ENCODE data around the gene NTM. TPM values are rescaled to one million over a fixed set of nuclear protein-coding genes. Genes with fewer than 3 reads are reported as not detected.

NTM gene
- total and polyA plus RNA-seq, 9 donors = 8.5 to 37.1 (median 22.6) TPM

DNA sequence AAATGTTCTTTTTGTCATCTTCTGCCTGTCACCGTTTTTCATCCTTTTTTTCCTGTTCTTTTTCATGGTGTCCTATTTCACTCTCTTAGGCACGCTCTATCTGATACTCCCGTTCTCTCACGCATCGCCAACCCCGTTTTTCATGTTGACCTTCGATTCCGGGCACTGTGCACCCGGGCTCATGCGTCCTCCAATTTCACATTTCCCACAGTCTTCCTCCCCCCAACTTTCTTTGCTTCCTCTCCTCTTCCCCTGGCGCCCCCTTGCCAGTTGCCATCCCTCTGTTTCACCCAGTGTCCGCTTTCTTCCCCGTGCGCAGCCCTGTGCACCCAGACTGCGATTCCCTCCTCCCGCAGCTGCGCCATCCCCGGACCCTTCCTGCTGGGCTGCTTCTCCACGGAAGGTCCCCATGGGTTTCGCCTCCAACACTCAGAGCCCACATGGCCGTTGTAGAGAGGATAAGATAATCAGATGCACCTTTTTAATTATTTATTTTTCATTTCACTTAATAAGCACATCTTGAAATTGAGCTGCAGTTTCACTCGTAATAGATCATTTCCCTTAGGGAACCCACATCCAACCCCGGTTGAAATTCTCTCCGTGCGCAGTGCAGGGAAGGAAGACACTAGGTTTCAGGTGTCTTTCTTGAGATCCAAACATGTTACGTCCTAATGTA, 791.1 kb downstream of the NTM start:
- H3K4me1 ChIP-seq (ENCODE audit: control insufficient read depth, insufficient read depth, low read length) = no peaks in the 10 kb centered on the region
- 74% methylated on average over 20 of the region's 26 CpGs for WGBS (ENCODE audit: insufficient coverage)
- H3K27me3 ChIP-seq (ENCODE audit: control insufficient read depth, insufficient read depth, low read length) = no peaks in the 10 kb centered on the region
- no peaks in the 10 kb centered on the region for H3K9me3 ChIP-seq (replicated peaks; ENCODE audit: control insufficient read depth, low read depth, low read length)
- no peak overlapping the region for H3K27ac ChIP-seq (ENCODE audit: low read length)
- H3K4me3 ChIP-seq (ENCODE audit: low read length) = no peak overlapping the region
- no peaks in the 10 kb centered on the region for H3K36me3 ChIP-seq (ENCODE audit: control insufficient read depth, insufficient read depth, low read length)
- DNase-seq = no peak

GRCh38 chr11:132168344-132168981, 798.0 kb downstream of the NTM start:
- no CpG with 5 or more reads among the region's 3 CpGs for WGBS (ENCODE audit: insufficient coverage)
- no peak overlapping the region for H3K4me3 ChIP-seq (ENCODE audit: low read length)
- no peak overlapping the region for H3K27ac ChIP-seq (ENCODE audit: low read length)
- peak; percentile 9 for DNase-seq
- H3K27me3 ChIP-seq (ENCODE audit: control insufficient read depth, insufficient read depth, low read length) = no peaks in the 10 kb centered on the region
- no peaks in the 10 kb centered on the region for H3K9me3 ChIP-seq (replicated peaks; ENCODE audit: control insufficient read depth, low read depth, low read length)
- H3K4me1 ChIP-seq (ENCODE audit: control insufficient read depth, insufficient read depth, low read length) = no peaks in the 10 kb centered on the region
- no peaks in the 10 kb centered on the region for H3K36me3 ChIP-seq (ENCODE audit: control insufficient read depth, insufficient read depth, low read length)

DNA sequence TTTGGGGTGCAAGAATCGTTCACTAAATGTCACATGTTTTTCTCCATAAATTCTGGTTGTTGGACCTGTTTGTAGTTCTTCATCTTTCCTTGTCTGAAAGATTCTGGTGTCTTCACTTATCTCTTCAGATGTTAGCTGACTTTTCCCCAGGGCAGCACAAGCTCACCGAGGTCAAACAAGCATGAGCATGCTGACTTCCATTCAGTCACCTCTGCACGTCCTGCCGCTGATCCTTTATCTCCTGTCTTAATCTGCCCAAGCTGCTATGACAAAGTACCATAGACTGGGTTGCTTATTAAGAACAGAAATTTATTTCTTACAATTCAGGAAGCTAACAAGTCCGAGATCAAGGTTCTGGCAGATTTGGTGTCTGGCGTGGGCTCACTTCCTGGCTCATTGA, 800.6 kb downstream of the NTM start:
- no peak overlapping the region for H3K4me3 ChIP-seq (ENCODE audit: low read length)
- H3K4me1 ChIP-seq (ENCODE audit: control insufficient read depth, insufficient read depth, low read length) = no peaks in the 10 kb centered on the region
- no peak for DNase-seq
- no peaks in the 10 kb centered on the region for H3K36me3 ChIP-seq (ENCODE audit: control insufficient read depth, insufficient read depth, low read length)
- H3K27ac ChIP-seq (ENCODE audit: low read length) = no peak overlapping the region
- WGBS (ENCODE audit: insufficient coverage) = 76% methylated on average over 2 of the region's 6 CpGs
- H3K27me3 ChIP-seq (ENCODE audit: control insufficient read depth, insufficient read depth, low read length) = no peaks in the 10 kb centered on the region
- H3K9me3 ChIP-seq (replicated peaks; ENCODE audit: control insufficient read depth, low read depth, low read length) = no peaks in the 10 kb centered on the region

- Histone ChIP-seq H3K4me1 (ENCODE audit: control insufficient read depth, insufficient read depth, low read length) (no peaks in the 10 kb centered on the region), H3K9me3 (replicated peaks; ENCODE audit: control insufficient read depth, low read depth, low read length) (no peaks in the 10 kb centered on the region), H3K27me3 (ENCODE audit: control insufficient read depth, insufficient read depth, low read length) (no peaks in the 10 kb centered on the region), H3K4me3 (ENCODE audit: low read length) (no peak overlapping the region), H3K27ac (ENCODE audit: low read length) (no peak overlapping the region), H3K36me3 (ENCODE audit: control insufficient read depth, insufficient read depth, low read length) (no peaks in the 10 kb centered on the region)
- peak; percentile 3 for DNase-seq
- WGBS (ENCODE audit: insufficient coverage) = 40% methylated on average over 3 of the region's 15 CpGs
Measured at GRCh38 chr11:132174362-132175255, 804.2 kb downstream of the NTM start.

DNA sequence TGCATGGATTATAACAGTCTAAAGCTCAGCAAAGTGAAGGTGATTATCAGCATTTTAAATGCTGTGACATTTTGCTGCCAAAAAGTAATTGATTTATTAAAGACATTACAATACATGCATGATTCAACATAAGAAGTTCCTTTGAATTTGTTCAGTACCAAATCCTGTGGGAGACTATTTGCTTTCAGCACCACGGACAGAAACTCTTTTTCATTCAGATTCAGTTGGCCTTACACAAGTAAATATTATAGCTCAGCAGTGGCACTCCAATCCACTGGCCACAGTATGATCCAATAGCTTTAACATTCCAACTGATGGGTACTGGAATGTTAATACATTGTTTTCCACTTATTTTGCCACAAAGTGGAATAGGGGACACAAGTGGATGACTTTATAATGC, 806.7 kb downstream of the NTM start:
- Histone ChIP-seq H3K9me3 (replicated peaks; ENCODE audit: control insufficient read depth, low read depth, low read length) (no peaks in the 10 kb centered on the region), H3K27me3 (ENCODE audit: control insufficient read depth, insufficient read depth, low read length) (no peaks in the 10 kb centered on the region), H3K4me1 (ENCODE audit: control insufficient read depth, insufficient read depth, low read length) (no peaks in the 10 kb centered on the region), H3K36me3 (ENCODE audit: control insufficient read depth, insufficient read depth, low read length) (no peaks in the 10 kb centered on the region), H3K4me3 (ENCODE audit: low read length) (no peak overlapping the region), H3K27ac (ENCODE audit: low read length) (no peak overlapping the region)
- DNase-seq = peak; percentile 77
- no CpG with 5 or more reads among the region's 1 CpG for WGBS (ENCODE audit: insufficient coverage)

DNA sequence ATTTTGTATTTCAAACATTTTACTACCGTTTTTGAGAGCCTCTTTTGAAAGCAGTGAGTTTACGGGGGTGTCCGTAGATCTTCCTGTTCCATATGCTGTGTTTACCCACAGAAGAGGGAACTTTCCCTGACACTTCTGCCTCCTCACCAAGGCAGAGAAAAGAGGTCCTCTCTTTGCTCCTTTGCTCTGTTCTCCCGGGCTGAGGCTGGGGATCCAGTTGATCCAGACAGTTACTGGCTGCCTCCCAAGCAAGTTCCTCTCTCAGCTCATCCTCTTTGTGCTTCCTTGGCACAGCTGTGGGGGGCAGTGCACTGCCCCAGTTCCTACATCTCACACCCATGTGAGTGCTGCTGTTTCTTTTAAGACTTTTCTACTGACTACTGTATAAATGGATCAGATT, 813.7 kb downstream of the NTM start:
- Histone ChIP-seq H3K36me3 (ENCODE audit: control insufficient read depth, insufficient read depth, low read length) (no peaks in the 10 kb centered on the region), H3K9me3 (replicated peaks; ENCODE audit: control insufficient read depth, low read depth, low read length) (no peaks in the 10 kb centered on the region), H3K4me3 (ENCODE audit: low read length) (no peak overlapping the region), H3K27me3 (ENCODE audit: control insufficient read depth, insufficient read depth, low read length) (no peaks in the 10 kb centered on the region), H3K27ac (ENCODE audit: low read length) (no peak overlapping the region), H3K4me1 (ENCODE audit: control insufficient read depth, insufficient read depth, low read length) (no peaks in the 10 kb centered on the region)
- 57% methylated on average over 1 of the region's 4 CpGs for WGBS (ENCODE audit: insufficient coverage)
- no peak for DNase-seq

- Histone ChIP-seq H3K4me1 (ENCODE audit: control insufficient read depth, insufficient read depth, low read length) (no peaks in the 10 kb centered on the region), H3K4me3 (ENCODE audit: low read length) (no peak overlapping the region), H3K27me3 (ENCODE audit: control insufficient read depth, insufficient read depth, low read length) (no peaks in the 10 kb centered on the region), H3K27ac (ENCODE audit: low read length) (no peak overlapping the region), H3K36me3 (ENCODE audit: control insufficient read depth, insufficient read depth, low read length) (no peaks in the 10 kb centered on the region), H3K9me3 (replicated peaks; ENCODE audit: control insufficient read depth, low read depth, low read length) (no peaks in the 10 kb centered on the region)
- WGBS (ENCODE audit: insufficient coverage) = 81% methylated on average over 5 of the region's 12 CpGs
- no peak for DNase-seq
Measured at GRCh38 chr11:132185726-132186592, 815.5 kb downstream of the NTM start.

DNA sequence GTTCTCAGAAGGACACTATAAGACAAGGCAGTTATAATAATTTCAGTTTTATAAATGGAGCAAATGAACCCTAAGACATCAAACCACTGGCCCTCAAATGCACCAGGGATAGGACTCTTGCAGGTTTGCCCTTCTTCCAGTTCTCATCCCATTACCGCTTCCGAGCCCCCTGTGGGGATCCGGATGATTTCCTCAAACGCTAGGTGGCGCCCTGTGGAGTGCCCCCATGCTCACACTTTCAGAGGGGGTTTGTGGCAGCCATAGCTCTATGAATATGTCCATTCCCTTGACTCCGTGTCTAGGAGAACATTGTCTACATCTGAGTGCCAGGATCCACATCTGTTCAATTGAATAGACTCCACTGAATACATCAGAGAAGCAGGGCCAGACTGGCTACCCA, 816.3 kb downstream of the NTM start:
- no peak for DNase-seq

GRCh38 chr11:132187386-132187785, 817.0 kb downstream of the NTM start:
- Histone ChIP-seq H3K9me3 (replicated peaks; ENCODE audit: control insufficient read depth, low read depth, low read length) (no peaks in the 10 kb centered on the region), H3K36me3 (ENCODE audit: control insufficient read depth, insufficient read depth, low read length) (no peaks in the 10 kb centered on the region), H3K27me3 (ENCODE audit: control insufficient read depth, insufficient read depth, low read length) (no peaks in the 10 kb centered on the region), H3K4me1 (ENCODE audit: control insufficient read depth, insufficient read depth, low read length) (no peaks in the 10 kb centered on the region), H3K27ac (ENCODE audit: low read length) (no peak overlapping the region), H3K4me3 (ENCODE audit: low read length) (no peak overlapping the region)
- no peak for DNase-seq
- 90% methylated on average over 4 of the region's 4 CpGs for WGBS (ENCODE audit: insufficient coverage)

More for the DNA sequence above, 816.3 kb downstream of the NTM start:
- H3K9me3 ChIP-seq (replicated peaks; ENCODE audit: control insufficient read depth, low read depth, low read length) = no peaks in the 10 kb centered on the region
- no peak overlapping the region for H3K4me3 ChIP-seq (ENCODE audit: low read length)
- H3K27ac ChIP-seq (ENCODE audit: low read length) = no peak overlapping the region
- 60% methylated on average over 6 of the region's 6 CpGs for WGBS (ENCODE audit: insufficient coverage)
- no peaks in the 10 kb centered on the region for H3K4me1 ChIP-seq (ENCODE audit: control insufficient read depth, insufficient read depth, low read length)
- no peaks in the 10 kb centered on the region for H3K36me3 ChIP-seq (ENCODE audit: control insufficient read depth, insufficient read depth, low read length)
- H3K27me3 ChIP-seq (ENCODE audit: control insufficient read depth, insufficient read depth, low read length) = no peaks in the 10 kb centered on the region

Data from muscle of leg (tissue), 11 donors.